HK-2 (cell line): Measurements from ENCODE around the gene ITGBL1.

Experiments used
- DNase-seq: peaks from one replicate; pipeline ENCODE4 v3.0.0-alpha.2; 2018; ENCODE audit not compliant: unreplicated experiment

Gene ITGBL1

GRCh38 chr13:101452519-101453485 is at the start of gene ITGBL1:
Gene ITGBL1, plus strand, starts transcription at chr13:101452675. Its CDS starts 159 bp downstream, at chr13:101452834.
- DNase-seq, result no peak

GRCh38 chr13:101406791-101407190 is 45.7 kb upstream of the ITGBL1 start:
- DNase-seq, result no peak

- no peak for DNase-seq
Observed at GRCh38 chr13:101408154-101408553, 44.3 kb upstream of the ITGBL1 start.

- no peak for DNase-seq
Observed at GRCh38 chr13:101408992-101409656, 43.4 kb upstream of the ITGBL1 start.

GRCh38 chr13:101412076-101412475 is 40.4 kb upstream of the ITGBL1 start:
- no peak for DNase-seq

GRCh38 chr13:101415358-101416174 is 36.9 kb upstream of the ITGBL1 start:
- no peak for DNase-seq

- no peak for DNase-seq
Observed at GRCh38 chr13:101416181-101417042, 36.1 kb upstream of the ITGBL1 start, which contains the start of gene NALCN. Gene NALCN, minus strand, starts transcription at chr13:101416508. Its CDS starts 17,382 bp downstream, at chr13:101399126.

- no peak for DNase-seq
Observed at GRCh38 chr13:101417043-101417406, 35.5 kb upstream of the ITGBL1 start.

- no peak for DNase-seq
Observed at GRCh38 chr13:101417501-101417900, 35.0 kb upstream of the ITGBL1 start.

GRCh38 chr13:101423872-101424271 is 28.6 kb upstream of the ITGBL1 start:
- no peak for DNase-seq

GRCh38 chr13:101424381-101425155 is 27.9 kb upstream of the ITGBL1 start:
- DNase-seq, result no peak

- DNase-seq, result no peak
Observed at GRCh38 chr13:101425156-101425471, 27.4 kb upstream of the ITGBL1 start.

GRCh38 chr13:101425623-101426022 is 26.9 kb upstream of the ITGBL1 start:
- no peak for DNase-seq

- DNase-seq, result no peak
Observed at GRCh38 chr13:101429733-101430132, 22.7 kb upstream of the ITGBL1 start.

- no peak for DNase-seq
Observed at GRCh38 chr13:101433895-101434294, 18.6 kb upstream of the ITGBL1 start.

- DNase-seq, result no peak
Observed at GRCh38 chr13:101434486-101434885, 18.0 kb upstream of the ITGBL1 start.

GRCh38 chr13:101447852-101448251 is 4.6 kb upstream of the ITGBL1 start:
- DNase-seq, result no peak

- DNase-seq, result no peak
Observed at GRCh38 chr13:101449790-101450748, 2.4 kb upstream of the ITGBL1 start.

- no peak for DNase-seq
Observed at GRCh38 chr13:101450749-101451130, 1.7 kb upstream of the ITGBL1 start.
